Body of pancreas (tissue), 4 donors: ENCODE measurements around the gene CEP95.

ENCODE experiments used
- CTCF ChIP-seq, 7 experiments: fragments of 450-650 bp in 4 of 7; fragments of 200-600 bp in 3 of 7; sonication (generic) in 3 of 7; IDR thresholded peaks; one replicate each; pipeline ENCODE4 v1.5.1; 2016 to 2019; ENCODE audit warnings: antibody characterized with exemption in 7 of 7
- POLR2A ChIP-seq, 3 donors: fragments of 450-650 bp; IDR thresholded peaks; one replicate each; pipeline ENCODE4 v1.6.1; 2016; ENCODE audit warnings: antibody characterized with exemption in 3 of 3, mild to moderate bottlenecking in 2 of 3

- TF ChIP-seq CTCF (IDR thresholded peaks at IDR 0.05), result no peak
- no peak for TF ChIP-seq POLR2A (IDR thresholded peaks at IDR 0.05)
Observed at GRCh38 chr17:64540118-64540776, 33.5 kb downstream of the CEP95 start.
